Measurements from ENCODE around the gene CD52.

Gene CD52

GRCh38 chr1:26335774-26336476 is 18.2 kb downstream of the CD52 start:
- DNase-seq = no peak

- DNase-seq = peak; percentile 81
These were observed 18.9 kb downstream of the CD52 start for GRCh38 chr1:26336477-26337205.

- DNase-seq = no peak
These were observed 19.4 kb downstream of the CD52 start for GRCh38 chr1:26337206-26337535.

GRCh38 chr1:26337625-26338024 is 19.9 kb downstream of the CD52 start:
- DNase-seq = no peak

GRCh38 chr1:26338670-26339069 is 20.9 kb downstream of the CD52 start:
- DNase-seq = no peak

- DNase-seq = no peak
These were observed 22.3 kb downstream of the CD52 start for GRCh38 chr1:26340047-26340481.

GRCh38 chr1:26344147-26344920 is 26.6 kb downstream of the CD52 start:
- no peak for DNase-seq

- DNase-seq = no peak
These were observed 28.0 kb downstream of the CD52 start for GRCh38 chr1:26345718-26346117.

GRCh38 chr1:26346274-26347033 is 28.7 kb downstream of the CD52 start:
- no peak for DNase-seq

GRCh38 chr1:26349188-26349876 is 31.6 kb downstream of the CD52 start:
- no peak for DNase-seq

- no peak for DNase-seq
These were observed 32.1 kb downstream of the CD52 start for GRCh38 chr1:26349877-26350244.

GRCh38 chr1:26350343-26350700 is 32.6 kb downstream of the CD52 start:
- DNase-seq = no peak

GRCh38 chr1:26350701-26351589 is 33.2 kb downstream of the CD52 start:
- no peak for DNase-seq

GRCh38 chr1:26351590-26352337 is 34.0 kb downstream of the CD52 start:
- DNase-seq = no peak

GRCh38 chr1:26352338-26352679 is 34.6 kb downstream of the CD52 start:
- DNase-seq = no peak

- DNase-seq = no peak
These were observed 35.6 kb downstream of the CD52 start for GRCh38 chr1:26353210-26353859.

- DNase-seq = no peak
These were observed 36.4 kb downstream of the CD52 start, which contains the start of gene CRYBG2 for GRCh38 chr1:26353976-26354820. Gene CRYBG2 (minus strand): TSS chr1:26354130. CDS start chr1:26346657, 7,473 bp downstream.

GRCh38 chr1:26354972-26355371 is 37.2 kb downstream of the CD52 start:
- DNase-seq = no peak

- no peak for DNase-seq
These were observed 38.3 kb downstream of the CD52 start for GRCh38 chr1:26356106-26356505.
